HEK293 (cell line): Measurements from ENCODE around the gene MKI67.

Experiments used
- CTCF ChIA-PET: fragments of 350-600 bp; formaldehyde crosslinking; extraction: SDS; loops from one replicate; lab custom pipeline; 2021; ENCODE audit warnings: antibody characterized with exemption; lab: Yijun Ruan, JAX
- POLR2A ChIA-PET: fragments of 300-600 bp; formaldehyde crosslinking; extraction: SDS; loops from one replicate; lab custom pipeline; 2020; ENCODE audit warnings: antibody characterized with exemption, inconsistent platforms; lab: Yijun Ruan, JAX
- H3K27ac ChIP-seq: fragments of 200-500 bp; sonication (Bioruptor generic); 2 replicates; pipeline ENCODE4 v1.5.1; 2014; ENCODE audit warnings: low read depth, low read length, control low read depth, inconsistent platforms; ENCODE audit errors: extremely low read depth
- H3K36me3 ChIP-seq, 2 experiments: fragments of 200-500 bp in 1 of 2; sonication (Bioruptor generic) in 1 of 2; 1 replicate in 1 of 2; 2 replicates in 1 of 2; pipeline ENCODE4 v1.5.1; 2014 to 2017; ENCODE audit warnings: inconsistent platforms in 2 of 2, low read length in 2 of 2; ENCODE audit not compliant: control insufficient read depth in 2 of 2, insufficient read depth in 1 of 2
- H3K4me1 ChIP-seq: fragments of 200-500 bp; sonication (Bioruptor generic); 2 replicates; pipeline ENCODE4 v1.5.1; 2014; ENCODE audit warnings: mild to moderate bottlenecking, low read length, inconsistent platforms; ENCODE audit not compliant: control insufficient read depth, insufficient read depth
- H3K4me3 ChIP-seq: 2 replicates; pipeline ENCODE4 v1.5.1; 2011; ENCODE audit warnings: low read depth, mild to moderate bottlenecking, control low read depth, low read length, moderate library complexity
- H3K9me3 ChIP-seq: fragments of 200-500 bp; sonication (Bioruptor generic); 2 replicates; pipeline ENCODE4 v1.5.1; 2014; ENCODE audit warnings: low read depth, low read length, inconsistent platforms; ENCODE audit not compliant: control insufficient read depth, insufficient read depth
- GLI4 ChIP-seq: fragments of 450-650 bp; formaldehyde crosslinking; IDR thresholded peaks from 2 replicates; pipeline ENCODE4 v1.5.1; 2016; ENCODE audit warnings: missing biosample characterization, missing genetic modification characterization
- PRDM2 ChIP-seq: fragments of 450-650 bp; formaldehyde crosslinking; IDR thresholded peaks from 2 replicates; pipeline ENCODE4 v1.5.1; 2016; ENCODE audit warnings: missing biosample characterization, missing genetic modification characterization, borderline replicate concordance
- ZBTB10 ChIP-seq: fragments of 450-650 bp; formaldehyde crosslinking; IDR thresholded peaks from 2 replicates; pipeline ENCODE4 v1.5.1; 2016; ENCODE audit warnings: missing biosample characterization, missing genetic modification characterization
- ZBTB17 ChIP-seq: fragments of 450-650 bp; formaldehyde crosslinking; IDR thresholded peaks from 2 replicates; pipeline ENCODE4 v1.5.1; 2016; ENCODE audit warnings: missing biosample characterization, missing genetic modification characterization
- ZBTB20 ChIP-seq: fragments of 450-650 bp; formaldehyde crosslinking; IDR thresholded peaks from 2 replicates; pipeline ENCODE4 v1.5.1; 2016; ENCODE audit warnings: missing biosample characterization, missing genetic modification characterization
- ZBTB21 ChIP-seq: fragments of 450-650 bp; formaldehyde crosslinking; IDR thresholded peaks from 2 replicates; pipeline ENCODE4 v1.5.1; 2017; ENCODE audit warnings: missing biosample characterization, missing genetic modification characterization
- ZFP41 ChIP-seq: fragments of 450-650 bp; formaldehyde crosslinking; IDR thresholded peaks from 2 replicates; pipeline ENCODE4 v1.5.1; 2016; ENCODE audit warnings: missing biosample characterization, missing genetic modification characterization, borderline replicate concordance
- ZNF114 ChIP-seq: fragments of 450-650 bp; formaldehyde crosslinking; IDR thresholded peaks from 2 replicates; pipeline ENCODE4 v1.5.0; 2017; ENCODE audit warnings: missing biosample characterization, missing genetic modification characterization
- ZNF148 ChIP-seq: fragments of 450-650 bp; formaldehyde crosslinking; IDR thresholded peaks from 2 replicates; pipeline ENCODE4 v1.5.0; 2017; ENCODE audit warnings: missing biosample characterization, missing genetic modification characterization, borderline replicate concordance
- ZNF211 ChIP-seq: fragments of 450-650 bp; formaldehyde crosslinking; IDR thresholded peaks from 2 replicates; pipeline ENCODE4 v1.5.1; 2016; ENCODE audit warnings: low read depth, missing biosample characterization, missing genetic modification characterization
- ZNF23 ChIP-seq: fragments of 450-650 bp; formaldehyde crosslinking; IDR thresholded peaks from 2 replicates; pipeline ENCODE4 v1.5.1; 2016; ENCODE audit warnings: missing biosample characterization, missing genetic modification characterization, borderline replicate concordance
- ZNF391 ChIP-seq: fragments of 450-650 bp; formaldehyde crosslinking; IDR thresholded peaks from 2 replicates; pipeline ENCODE4 v1.5.1; 2016; ENCODE audit warnings: low read depth, missing biosample characterization, missing genetic modification characterization, borderline replicate concordance
- ZNF449 ChIP-seq: fragments of 450-650 bp; formaldehyde crosslinking; IDR thresholded peaks from 2 replicates; pipeline ENCODE4 v1.5.1; 2017; ENCODE audit warnings: missing biosample characterization, mild to moderate bottlenecking, missing genetic modification characterization, moderate library complexity
- ZNF510 ChIP-seq: fragments of 450-650 bp; formaldehyde crosslinking; IDR thresholded peaks from 2 replicates; pipeline ENCODE4 v1.5.1; 2018; ENCODE audit warnings: mild to moderate bottlenecking, missing genetic modification characterization, missing biosample characterization; ENCODE audit not compliant: insufficient replicate concordance
- ZNF555 ChIP-seq: fragments of 450-650 bp; formaldehyde crosslinking; conservative IDR thresholded peaks from 2 replicates; pipeline ENCODE4 v1.5.1; 2017; ENCODE audit warnings: missing biosample characterization, mild to moderate bottlenecking, missing genetic modification characterization, inconsistent platforms
- ZNF600 ChIP-seq: fragments of 450-650 bp; formaldehyde crosslinking; IDR thresholded peaks from 2 replicates; pipeline ENCODE4 v1.5.1; 2016; ENCODE audit warnings: missing biosample characterization, missing genetic modification characterization
- ZNF664 ChIP-seq: fragments of 450-650 bp; formaldehyde crosslinking; IDR thresholded peaks from 2 replicates; pipeline ENCODE4 v1.5.1; 2016; ENCODE audit warnings: missing biosample characterization, missing genetic modification characterization
- ZNF701 ChIP-seq: fragments of 450-650 bp; formaldehyde crosslinking; IDR thresholded peaks from 2 replicates; pipeline ENCODE4 v1.5.1; 2016; ENCODE audit warnings: missing biosample characterization, missing genetic modification characterization
- ZNF777 ChIP-seq: fragments of 450-650 bp; formaldehyde crosslinking; IDR thresholded peaks from 2 replicates; pipeline ENCODE4 v1.5.1; 2017; ENCODE audit warnings: missing biosample characterization, missing genetic modification characterization, borderline replicate concordance
- ZSCAN23 ChIP-seq: fragments of 450-650 bp; formaldehyde crosslinking; IDR thresholded peaks from 2 replicates; pipeline ENCODE4 v1.5.1; 2016; ENCODE audit warnings: missing biosample characterization, missing genetic modification characterization

The MKI67 gene

GRCh38 chr10:128099901-128100300 is 26.3 kb downstream of the MKI67 start:
- POLR2A ChIA-PET: no interaction called here
- peaks cover 58 to 89% of the 10 kb centered on the region in 2 experiments for H3K36me3 ChIP-seq
- peak; percentile 71; the same call in 1 of the 2 replicates for TF ChIP-seq ZNF600 (tag by site-specific recombination)
- TF ChIP-seq ZNF777 (tag by site-specific recombination): no peak
- no peak for TF ChIP-seq ZNF449 (tag by site-specific recombination)
- TF ChIP-seq ZNF555 (tag by site-specific recombination): no peak
- TF ChIP-seq ZBTB17: no peak
- no peak for TF ChIP-seq GLI4
- TF ChIP-seq, all 188 proteins: peak for 1
- H3K4me1 ChIP-seq: no peaks in the 10 kb centered on the region
- H3K27ac ChIP-seq: no peak overlapping the region
- CTCF ChIA-PET: interaction anchor here (0.6 to 1.6 kb wide), 3 partner anchors 17 to 26 kb away, joined by 3 to 6 read pairs (median 4); no protein-coding TSS in a partner anchor
- H3K9me3 ChIP-seq: no peaks in the 10 kb centered on the region
- H3K4me3 ChIP-seq: no peak overlapping the region

GRCh38 chr10:128098631-128099030 is 27.6 kb downstream of the MKI67 start:
- POLR2A ChIA-PET: no interaction called here
- H3K36me3 ChIP-seq: peaks cover 45 to 76% of the 10 kb centered on the region in 2 experiments

More at GRCh38 chr10:128098631-128099030, 27.6 kb downstream of the MKI67 start:
- TF ChIP-seq ZNF510 (tag by site-specific recombination): no peak
- no peak for TF ChIP-seq ZNF148 (tag by site-specific recombination)
- no peak for TF ChIP-seq ZFP41
- TF ChIP-seq ZNF701 (tag by site-specific recombination): no peak
- TF ChIP-seq ZBTB20: no peak
- no peak for TF ChIP-seq PRDM2 (tag by site-specific recombination)
- TF ChIP-seq ZBTB21: no peak
- no peak for TF ChIP-seq ZNF23 (tag by site-specific recombination)
- TF ChIP-seq ZBTB10: no peak
- TF ChIP-seq ZNF114 (tag by site-specific recombination): no peak
- TF ChIP-seq ZSCAN23 (tag by site-specific recombination): no peak
- TF ChIP-seq ZNF211 (tag by site-specific recombination): no peak
- TF ChIP-seq ZNF391 (tag by site-specific recombination): no peak
- no peak for TF ChIP-seq ZNF664 (tag by site-specific recombination)
- H3K27ac ChIP-seq: no peak overlapping the region
- CTCF ChIA-PET: no interaction called here
- H3K9me3 ChIP-seq: no peaks in the 10 kb centered on the region
- H3K4me1 ChIP-seq: no peaks in the 10 kb centered on the region
- no peak overlapping the region for H3K4me3 ChIP-seq
